AG09309 (cell line): ENCODE results near the gene RCBTB2.
A peak's percentile ranks its signal among the peaks of the same experiment; 100 is the strongest.
"Not testable (repeated sequence)": the region's sequence is repeated elsewhere in the genome, so short reads cannot be mapped to it uniquely, and the experiment has no call there.

ENCODE experiments used
- DNase-seq: peaks from one replicate; pipeline ENCODE4 v3.0.0-alpha.2; 2010; ENCODE audit warnings: low read depth
- H3K4me3 ChIP-seq: 2 replicates; pipeline ENCODE4 v1.5.1; 2011; ENCODE audit warnings: mild to moderate bottlenecking, low read depth, low read length, moderate library complexity; ENCODE audit not compliant: control insufficient read depth
- TF ChIP-seq, protein P1 (sequence below): IDR thresholded peaks from 2 replicates; pipeline ENCODE4 v1.5.1; 2011; ENCODE audit warnings: mild to moderate bottlenecking, low read depth, low read length, inconsistent platforms; ENCODE audit not compliant: insufficient read depth, control insufficient read depth; ENCODE audit errors: missing control alignments

Gene RCBTB2

DNA sequence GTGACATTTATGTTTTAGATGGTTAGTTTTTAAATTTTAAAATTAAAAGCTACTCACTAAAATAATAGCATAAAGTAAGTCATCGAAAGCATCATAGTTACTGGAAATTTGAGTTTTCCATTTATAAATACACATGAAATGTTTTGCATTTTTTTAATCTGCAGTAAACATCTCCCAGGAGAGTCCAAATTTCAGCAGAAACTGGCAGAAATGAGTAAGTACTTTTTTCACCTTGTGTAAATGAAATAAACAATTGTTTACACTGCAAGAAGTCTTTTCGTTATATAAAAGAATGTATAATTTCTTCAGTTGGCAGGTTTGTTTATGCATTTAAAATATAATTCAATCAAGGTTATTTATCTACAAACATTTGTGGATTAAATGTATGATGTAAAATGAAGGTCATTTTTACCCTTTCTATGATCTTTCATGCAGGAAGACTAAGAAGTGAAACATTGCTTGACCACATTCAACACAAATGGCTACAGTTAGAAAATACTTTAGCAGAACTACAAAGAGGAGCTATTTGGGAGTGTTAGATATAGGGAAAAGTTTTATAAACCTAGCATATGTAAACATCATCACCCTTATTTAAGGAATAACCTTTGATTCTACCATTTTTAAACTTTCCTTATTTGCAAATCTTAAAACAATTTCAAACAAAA lies 55.6 kb downstream of the RCBTB2 start:
- H3K4me3 ChIP-seq: no peak overlapping the region
- TF ChIP-seq, protein P1, sequence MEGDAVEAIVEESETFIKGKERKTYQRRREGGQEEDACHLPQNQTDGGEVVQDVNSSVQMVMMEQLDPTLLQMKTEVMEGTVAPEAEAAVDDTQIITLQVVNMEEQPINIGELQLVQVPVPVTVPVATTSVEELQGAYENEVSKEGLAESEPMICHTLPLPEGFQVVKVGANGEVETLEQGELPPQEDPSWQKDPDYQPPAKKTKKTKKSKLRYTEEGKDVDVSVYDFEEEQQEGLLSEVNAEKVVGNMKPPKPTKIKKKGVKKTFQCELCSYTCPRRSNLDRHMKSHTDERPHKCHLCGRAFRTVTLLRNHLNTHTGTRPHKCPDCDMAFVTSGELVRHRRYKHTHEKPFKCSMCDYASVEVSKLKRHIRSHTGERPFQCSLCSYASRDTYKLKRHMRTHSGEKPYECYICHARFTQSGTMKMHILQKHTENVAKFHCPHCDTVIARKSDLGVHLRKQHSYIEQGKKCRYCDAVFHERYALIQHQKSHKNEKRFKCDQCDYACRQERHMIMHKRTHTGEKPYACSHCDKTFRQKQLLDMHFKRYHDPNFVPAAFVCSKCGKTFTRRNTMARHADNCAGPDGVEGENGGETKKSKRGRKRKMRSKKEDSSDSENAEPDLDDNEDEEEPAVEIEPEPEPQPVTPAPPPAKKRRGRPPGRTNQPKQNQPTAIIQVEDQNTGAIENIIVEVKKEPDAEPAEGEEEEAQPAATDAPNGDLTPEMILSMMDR: no peak
- DNase-seq: no peak

DNA sequence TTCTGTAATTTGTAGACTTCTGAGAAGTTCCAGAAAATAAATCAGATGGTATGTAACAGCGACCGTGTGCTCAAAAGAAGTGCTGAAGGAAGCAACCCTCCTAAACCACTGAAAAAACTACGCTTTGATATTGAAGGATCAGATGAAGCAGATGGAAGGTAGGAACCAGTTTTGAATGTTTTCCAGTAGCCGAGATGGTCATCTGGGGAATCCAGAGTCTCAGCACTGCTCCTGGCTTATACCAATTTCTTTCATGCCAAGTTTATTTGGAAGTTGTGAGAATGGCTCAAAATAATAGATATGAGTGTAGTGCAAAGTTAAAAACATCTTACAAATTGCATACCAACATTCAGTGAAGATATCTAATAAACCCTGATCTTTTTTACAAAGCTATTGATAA lies 56.2 kb downstream of the RCBTB2 start:
- DNase-seq: no peak
- no peak overlapping the region for H3K4me3 ChIP-seq
- TF ChIP-seq, protein P1: no peak

DNA sequence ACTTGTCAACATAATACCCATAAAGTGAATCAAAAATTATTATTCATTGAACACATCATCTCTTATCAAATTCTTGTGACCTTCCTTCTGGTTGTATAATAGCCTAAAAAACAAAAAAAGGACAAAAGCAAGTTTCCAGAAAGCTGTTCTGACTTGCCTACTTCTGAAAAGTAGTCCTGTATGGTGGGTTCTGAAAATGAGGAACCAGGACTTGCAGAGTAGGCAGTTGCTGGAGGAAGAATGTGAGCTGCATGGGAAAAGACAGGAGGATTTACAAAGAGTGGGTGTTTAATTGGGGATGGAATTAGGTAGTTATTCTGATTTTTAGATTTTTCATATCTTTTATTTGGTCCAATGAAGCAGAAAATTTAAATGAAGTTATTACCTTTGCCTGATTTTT lies 56.7 kb downstream of the RCBTB2 start:
- H3K4me3 ChIP-seq: no peak overlapping the region
- TF ChIP-seq, protein P1: no peak
- DNase-seq: no peak

DNA sequence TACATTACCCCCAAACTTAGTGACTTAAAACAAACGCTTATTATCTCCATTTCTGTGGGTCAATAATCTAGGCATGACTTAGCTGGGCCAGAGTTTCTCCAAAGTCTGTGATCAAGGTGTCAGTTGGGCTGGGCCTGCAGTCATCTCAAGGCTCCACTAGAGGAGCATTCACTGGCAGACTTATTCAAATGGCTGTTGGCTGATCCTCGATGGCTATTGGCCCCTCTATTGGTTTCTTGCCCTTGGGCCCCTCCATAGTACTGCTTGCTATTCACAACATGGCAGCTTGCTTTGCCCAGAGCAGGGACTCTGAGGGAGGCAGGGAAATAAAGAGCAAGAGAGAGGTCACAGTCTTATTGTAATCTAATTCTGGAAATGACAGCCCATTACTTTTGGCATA lies 57.6 kb downstream of the RCBTB2 start:
- DNase-seq: no peak
- TF ChIP-seq, protein P1: no peak

DNA sequence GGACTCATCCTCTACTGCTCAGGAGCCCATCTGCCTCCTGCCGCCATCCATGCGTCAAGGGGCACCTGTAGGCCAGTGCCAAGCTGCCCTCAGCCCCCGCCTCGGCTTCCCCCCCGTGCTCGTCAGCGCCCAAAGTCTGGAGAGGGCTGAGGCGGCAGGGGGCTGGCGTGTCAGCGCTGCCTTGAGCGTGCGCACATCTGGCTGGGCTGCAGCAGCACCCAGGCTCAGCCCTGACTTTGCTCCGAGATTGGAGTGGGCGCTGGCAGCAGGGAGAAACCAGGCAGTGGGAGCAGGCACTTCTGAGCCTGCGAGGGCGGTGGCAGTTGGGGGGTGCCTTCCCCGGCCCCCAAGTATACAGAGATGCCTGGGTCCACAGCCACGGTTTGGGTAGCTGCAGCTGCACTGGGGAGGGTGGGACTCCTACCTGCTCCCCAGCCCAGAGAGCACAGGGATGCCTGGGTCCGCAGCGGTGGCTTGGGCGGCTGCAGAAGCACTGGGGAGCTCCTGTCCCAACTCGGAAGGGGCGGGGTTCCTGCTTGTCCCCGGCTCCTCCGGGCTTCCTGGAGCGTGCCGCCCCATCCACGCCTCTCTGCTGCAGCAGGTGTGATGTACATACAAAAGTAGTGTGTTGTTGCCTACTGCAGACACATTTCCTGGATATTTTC lies 75.2 kb downstream of the RCBTB2 start:
- no peak for DNase-seq
- H3K4me3 ChIP-seq: no peak overlapping the region
- TF ChIP-seq, protein P1: no peak

More for the DNA sequence above, 57.6 kb downstream of the RCBTB2 start:
- H3K4me3 ChIP-seq: no peak overlapping the region

DNA sequence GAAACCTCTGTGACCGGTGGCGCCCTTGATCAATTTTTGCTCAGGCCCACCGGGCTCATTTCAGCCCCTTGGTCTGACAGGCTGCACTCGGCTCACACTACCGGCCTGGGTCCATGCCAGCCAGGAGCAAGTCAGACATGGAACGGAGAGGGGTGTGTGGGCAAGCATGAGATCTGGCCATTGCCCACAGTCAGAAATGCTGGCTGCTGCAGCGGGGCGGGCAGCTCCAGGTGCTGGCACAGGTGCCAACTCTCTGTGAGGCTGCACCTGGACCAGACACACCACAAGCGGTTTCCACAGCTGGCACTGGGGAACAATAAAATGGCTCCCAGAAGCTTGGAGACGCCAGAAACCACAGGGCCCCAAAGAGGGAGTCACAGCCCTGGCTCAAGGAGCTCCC lies 76.3 kb downstream of the RCBTB2 start:
- no peak overlapping the region for H3K4me3 ChIP-seq
- TF ChIP-seq, protein P1: no peak
- no peak for DNase-seq

DNA sequence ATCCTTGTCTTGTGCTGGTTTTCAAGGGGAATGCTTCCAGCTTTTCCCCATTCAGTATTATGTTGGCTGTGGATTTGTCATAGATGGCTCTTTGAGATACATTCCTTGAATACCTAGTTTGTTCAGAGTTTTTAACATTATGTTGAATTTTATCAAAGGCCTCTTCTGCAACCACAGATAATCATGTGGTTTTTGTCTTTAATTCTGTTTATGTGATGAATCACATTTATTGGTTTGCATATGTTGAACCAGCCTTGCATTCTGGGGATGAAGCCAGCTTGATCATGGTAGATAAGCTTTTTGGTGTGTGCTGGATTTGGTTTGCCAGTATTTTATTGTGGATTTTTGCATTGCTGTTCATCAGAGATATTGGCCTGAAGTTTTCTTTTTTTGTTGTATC lies 81.7 kb downstream of the RCBTB2 start:
- peak; percentile 82 for DNase-seq

More for the DNA sequence above, 81.7 kb downstream of the RCBTB2 start:
- H3K4me3 ChIP-seq: not testable (repeated sequence)
